Measurements from ENCODE around the gene ADAMTSL2.

ADAMTSL2 gene

DNA sequence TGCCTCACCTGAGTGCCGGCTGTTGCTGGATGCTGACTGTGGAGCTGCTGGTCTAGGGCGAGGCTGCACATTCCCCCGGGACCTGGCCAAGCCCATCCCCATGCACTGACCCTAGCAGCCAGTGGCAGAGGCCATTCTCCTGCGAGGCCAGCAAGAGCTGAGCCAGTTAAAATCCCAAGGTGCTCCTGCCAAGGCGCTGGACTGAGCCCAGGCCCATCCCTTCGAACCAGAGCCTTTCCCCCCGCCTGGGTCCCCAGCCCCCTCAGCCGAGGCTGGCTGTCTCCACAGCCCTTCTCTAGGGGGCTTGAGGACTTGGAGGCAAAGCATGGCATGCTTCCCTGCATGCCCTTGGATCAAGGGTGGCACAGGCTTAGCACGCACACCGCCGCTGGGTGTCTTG, 1.6 kb downstream of the ADAMTSL2 start:
- no peak for DNase-seq

DNA sequence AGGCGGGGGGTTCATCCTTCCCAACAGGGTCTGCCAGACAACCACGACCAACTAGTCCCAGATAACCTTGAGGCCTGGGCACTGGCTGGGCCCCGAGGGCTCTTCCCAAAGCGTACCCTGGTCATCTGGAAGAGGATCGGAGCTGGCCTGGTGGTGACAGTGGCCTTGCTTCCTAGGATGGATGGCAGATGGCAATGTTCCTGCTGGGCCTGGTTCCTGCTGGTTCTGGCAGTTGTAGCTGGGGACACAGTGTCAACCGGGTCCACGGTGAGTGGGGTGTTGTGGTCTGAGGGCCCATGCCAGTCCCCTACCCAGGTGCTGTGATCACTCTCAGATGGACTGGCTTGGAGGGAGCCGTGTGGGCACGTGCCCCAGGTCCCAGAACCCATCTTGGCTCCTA, 2.0 kb downstream of the ADAMTSL2 start:
- DNase-seq, result no peak

DNA sequence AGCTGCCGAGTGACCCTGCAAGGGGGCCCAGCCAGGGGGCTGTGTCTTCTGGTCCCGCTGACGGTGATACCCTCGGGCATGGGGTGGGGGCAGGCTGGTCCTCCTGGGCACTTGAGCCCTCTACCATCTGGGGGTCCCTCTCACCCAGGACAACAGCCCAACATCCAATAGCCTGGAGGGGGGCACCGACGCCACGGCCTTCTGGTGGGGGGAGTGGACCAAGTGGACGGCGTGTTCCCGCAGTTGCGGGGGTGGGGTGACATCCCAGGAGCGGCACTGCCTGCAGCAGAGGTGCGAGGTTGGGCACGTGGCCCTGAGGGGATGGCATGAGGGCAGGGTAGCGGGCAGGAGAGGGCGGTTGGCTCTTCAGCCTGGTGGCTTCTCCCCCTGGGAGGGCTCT, 2.8 kb downstream of the ADAMTSL2 start:
- no peak for DNase-seq

DNA sequence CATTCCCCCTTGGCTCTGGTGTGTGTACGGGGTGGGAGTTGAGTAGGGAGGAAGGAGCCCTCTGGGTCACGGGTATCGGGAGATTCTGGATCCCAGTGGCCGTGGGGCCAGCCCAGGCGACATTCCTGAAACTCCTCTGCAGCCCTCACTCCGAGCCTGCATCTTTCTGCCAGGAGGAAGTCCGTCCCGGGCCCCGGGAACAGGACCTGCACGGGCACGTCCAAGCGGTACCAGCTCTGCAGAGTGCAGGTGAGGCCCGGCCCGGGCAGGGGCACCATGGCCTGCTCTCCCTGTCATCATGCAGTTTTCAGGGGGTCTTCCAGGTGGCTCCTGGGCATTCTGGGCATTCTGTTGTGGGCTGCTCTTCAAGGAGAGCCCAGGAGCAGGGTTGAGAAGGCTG, 3.7 kb downstream of the ADAMTSL2 start:
- DNase-seq, result no peak

DNA sequence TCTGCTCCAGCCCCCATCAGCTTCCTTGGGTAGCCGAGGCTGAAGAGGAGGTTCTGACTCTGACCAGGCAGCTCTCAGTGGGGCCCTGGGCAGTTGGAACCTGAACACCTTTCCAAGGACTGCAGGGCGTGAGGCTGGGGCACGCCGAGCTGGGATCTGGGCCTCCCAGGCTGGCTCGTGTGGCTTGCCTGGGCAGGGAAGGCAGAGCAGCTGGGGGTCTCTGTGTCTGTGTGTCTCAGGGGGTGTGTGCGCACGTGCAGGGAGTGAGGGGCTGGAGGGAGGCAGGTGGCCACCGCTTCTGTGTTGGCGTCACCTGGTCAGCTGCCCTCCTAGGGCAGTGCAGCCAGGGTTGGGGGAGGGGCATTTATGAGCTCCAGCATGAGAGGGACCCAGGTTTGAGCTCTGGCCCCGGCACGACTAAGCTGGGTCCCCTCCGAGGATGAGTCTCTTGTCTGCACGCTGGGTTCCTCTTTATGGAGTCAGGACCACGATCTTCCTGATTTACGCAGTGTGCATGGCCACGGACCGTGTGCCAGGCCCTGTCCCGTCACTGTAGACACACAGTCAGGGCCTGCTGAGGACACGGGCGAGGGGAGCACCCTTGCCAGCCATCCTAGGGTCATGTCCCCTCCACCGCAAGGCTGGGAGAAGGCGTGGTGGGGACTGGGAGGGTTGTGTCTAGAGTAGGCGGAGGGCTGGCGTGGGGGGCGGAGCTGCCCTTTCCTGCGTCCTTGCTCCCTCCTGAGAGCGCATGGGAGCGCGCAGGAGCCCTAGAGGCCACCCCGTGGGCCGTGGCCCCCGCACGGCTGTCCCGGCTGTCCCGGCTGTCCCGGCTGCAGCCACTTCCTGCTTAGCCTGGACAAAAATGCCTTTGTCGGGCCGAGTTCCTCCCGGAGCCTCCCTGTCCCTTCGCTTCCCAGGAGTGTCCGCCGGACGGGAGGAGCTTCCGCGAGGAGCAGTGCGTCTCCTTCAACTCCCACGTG, 4.6 kb downstream of the ADAMTSL2 start:
- no peak for DNase-seq

DNA sequence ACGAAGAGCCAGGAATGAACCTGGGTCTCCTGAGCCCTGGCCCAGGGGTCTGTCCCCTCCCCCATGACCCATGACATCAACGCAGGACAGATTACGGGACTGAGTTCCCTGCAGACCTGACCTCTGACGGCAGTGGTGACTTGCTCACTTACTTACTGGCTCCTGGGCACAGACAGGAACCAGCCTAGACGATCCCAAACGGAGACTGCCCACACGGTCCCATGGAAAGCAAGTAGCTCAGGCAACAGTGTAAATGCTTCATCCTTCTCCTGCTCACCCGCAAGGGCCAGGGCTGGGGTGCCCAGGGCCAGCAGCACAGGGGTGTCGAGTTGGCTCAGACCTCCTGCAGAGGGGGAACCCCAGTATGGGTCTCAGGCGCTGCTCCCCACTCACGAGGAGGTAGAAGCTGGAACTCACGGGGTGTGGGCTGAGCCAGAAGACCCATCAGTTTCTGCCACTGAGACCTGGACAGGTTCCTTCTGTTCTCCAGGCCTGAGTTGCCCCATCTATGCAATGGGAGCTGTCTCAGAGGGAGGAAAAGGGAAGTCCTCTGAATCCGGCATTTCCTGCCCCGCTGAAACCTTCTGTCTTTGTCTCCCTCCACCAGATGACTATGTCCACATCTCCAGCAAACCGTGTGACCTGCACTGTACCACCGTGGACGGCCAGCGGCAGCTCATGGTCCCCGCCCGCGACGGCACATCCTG, 5.6 kb downstream of the ADAMTSL2 start:
- DNase-seq, result no peak

DNA sequence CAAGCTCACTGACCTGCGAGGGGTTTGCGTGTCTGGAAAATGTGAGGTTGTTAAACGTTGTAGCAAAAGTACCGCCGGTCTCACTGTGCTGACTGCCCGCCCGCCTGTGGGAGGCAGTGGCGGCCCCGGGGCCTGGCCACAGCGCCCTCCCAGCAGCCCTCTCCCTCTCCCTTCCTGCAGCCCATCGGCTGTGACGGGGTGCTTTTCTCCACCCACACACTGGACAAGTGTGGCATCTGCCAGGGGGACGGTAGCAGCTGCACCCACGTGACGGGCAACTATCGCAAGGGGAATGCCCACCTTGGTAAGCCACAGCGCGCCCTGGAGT, 6.2 kb downstream of the ADAMTSL2 start:
- DNase-seq, result no peak

DNA sequence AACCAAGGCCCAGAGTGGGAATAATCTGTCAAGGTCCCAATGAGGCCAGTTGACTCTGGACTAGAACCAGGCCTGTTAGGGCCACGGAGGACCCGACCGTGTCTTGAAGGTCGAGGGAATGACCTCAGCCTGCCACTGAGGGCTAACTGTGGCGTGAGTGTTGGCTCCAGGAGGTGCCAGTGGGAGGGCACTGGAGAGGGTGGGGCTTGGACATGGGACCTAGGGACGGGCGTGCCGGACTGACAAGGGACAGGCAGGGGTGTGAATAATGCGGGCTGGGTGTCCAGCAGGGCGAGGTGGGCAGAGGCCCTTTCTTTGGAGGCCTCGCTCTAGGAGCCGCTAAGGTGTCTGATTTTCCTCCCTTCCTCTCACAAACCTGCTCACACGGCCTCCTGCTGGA, 7.5 kb downstream of the ADAMTSL2 start:
- no peak for DNase-seq

DNA sequence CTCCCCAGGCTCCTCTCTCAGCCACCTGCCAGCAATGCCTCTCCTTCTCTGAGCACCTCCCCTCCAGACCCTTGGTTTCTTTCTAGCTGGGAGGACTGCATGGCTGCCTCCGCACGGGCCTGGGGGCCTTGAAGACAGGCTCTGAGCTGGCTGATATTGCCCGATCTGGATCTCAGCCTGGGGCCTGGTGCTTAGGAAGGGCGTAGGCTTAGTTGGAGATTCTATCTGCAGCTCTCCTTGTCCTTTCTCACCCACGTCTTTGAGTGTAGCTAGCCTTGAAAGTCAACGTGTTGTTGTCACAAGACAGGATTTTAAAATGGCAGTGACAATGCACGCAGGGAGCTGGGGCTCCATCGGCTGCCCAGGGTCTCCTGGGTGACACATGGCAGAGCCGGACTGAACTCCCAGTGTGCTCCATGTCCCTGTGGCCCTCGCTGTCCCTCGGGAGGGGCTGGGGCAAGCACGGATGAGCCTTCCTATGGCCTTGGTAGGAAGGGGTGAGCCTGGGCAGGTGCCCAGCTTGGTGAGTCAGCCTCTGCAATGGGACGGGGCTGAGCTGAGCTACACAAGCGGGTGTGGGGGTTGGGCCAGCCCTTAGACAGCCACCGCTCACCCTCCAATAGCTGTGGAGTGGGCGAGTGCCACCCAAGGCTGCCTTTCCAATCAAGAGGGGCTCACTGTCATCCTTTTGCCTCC, 9.4 kb downstream of the ADAMTSL2 start:
- DNase-seq, result no peak

DNA sequence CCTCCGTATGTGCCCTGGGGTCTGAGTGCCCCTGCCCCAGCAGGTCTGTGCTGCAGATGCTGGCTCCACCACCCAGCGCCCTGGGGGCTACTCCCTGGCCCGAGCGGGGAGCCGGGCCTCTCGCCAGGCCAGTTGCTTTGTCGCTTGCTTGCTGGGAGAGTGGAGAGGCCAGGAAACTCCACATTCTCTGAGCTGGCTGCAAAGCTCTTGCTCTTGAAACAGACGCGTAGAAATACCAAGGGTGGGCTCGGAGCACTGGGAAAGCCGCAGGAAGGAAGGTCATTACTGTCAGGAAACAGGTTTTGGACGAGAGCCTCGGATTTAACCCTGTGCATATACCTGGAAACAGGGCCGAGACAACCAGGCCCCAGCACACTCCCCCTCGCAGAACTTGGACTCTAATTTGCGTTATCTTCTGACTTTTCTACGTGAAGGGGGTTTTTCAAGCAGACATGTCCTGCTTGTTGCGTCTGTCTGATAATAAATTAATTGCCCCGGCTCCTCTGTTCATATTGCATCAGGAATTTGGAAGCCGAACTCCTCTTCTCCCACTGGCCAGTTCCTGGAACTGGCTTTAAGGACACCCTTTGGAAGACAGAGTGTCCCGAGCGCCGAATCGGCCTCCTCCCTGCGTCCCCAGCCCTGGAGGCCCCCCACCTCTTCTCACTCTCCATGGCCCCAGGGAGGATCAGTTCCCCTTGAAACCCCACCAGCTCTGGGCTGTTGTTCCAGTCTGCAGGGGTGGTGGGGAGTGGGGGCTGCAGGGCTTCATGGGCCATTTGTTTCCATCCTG, 11.2 kb downstream of the ADAMTSL2 start:
- DNase-seq, result no peak

DNA sequence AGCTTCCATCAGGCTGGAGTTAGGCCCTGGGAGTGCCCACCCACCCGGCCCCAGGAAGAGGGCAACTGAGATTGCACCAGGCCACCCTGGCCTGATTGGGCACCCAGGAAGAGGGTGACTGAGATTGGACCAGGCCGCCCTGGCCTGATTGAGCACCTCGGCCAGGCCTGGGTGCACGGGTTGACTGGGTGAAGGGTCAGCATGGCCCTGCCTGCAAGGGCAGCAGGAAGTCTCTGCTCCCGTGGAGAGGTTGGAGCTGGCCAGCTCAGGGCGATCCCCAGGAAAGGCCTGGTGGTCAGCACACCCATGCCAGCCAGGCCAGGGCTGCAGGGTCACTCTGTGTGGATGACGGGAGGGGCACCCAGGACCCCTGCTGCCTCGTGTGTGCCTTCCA, 11.8 kb downstream of the ADAMTSL2 start:
- no peak for DNase-seq

DNA sequence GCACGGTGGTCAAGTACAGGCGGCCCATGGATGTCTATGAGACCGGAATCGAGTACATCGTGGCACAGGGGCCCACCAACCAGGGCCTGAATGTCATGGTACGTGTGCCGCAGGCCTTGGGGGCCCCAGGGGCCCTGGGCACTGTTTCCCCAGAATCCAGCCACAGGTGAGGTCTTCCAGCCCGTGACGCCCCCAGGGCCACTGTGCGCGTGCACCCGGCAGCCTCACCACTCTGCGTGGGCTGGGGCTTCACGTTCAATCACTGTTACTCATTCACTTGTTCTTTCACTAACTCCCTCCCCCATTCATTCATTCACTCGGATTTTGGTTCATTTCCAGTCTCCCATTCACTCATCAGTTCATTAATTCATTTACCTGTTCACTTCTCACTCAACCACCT, 12.6 kb downstream of the ADAMTSL2 start:
- DNase-seq, result no peak

DNA sequence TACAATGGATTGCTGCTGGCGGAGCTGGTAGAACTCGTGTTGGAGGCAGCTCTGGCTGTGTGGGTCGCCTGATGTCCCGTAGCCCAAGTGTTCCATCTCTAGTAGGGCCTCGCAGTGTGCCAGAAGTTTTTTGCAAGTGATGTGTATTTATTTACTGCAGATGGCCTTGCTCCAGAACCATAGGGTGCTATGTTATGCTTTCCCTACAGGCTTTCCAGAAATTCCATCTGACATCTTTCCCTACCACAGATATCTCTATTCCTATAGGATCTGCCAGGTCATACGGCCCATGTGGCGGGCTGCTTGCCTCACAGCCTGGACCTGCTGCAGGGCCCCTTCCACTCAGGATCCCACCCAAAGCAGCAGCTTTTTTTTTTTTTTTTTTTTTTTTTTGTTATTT, 16.9 kb downstream of the ADAMTSL2 start:
- no peak for DNase-seq

DNA sequence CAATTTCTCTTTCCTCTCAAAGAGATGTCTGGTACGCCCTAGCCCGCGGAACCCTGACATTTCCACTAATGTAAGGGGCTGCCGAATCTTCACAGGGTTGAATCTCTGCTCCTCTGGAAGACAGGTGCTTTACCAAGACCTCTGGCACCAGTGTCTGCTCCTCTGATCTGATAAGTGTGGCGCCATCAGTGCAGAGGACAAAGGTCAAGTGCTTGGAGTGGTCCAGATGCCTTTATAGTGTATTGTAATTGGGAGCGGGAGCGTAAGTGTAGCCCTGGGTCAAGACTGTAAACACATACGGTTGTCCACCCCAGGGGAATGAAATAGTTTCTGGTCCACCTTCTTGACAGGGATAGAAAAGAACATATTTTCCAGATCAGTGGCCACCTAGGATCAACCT, 17.7 kb downstream of the ADAMTSL2 start:
- no peak for DNase-seq

DNA sequence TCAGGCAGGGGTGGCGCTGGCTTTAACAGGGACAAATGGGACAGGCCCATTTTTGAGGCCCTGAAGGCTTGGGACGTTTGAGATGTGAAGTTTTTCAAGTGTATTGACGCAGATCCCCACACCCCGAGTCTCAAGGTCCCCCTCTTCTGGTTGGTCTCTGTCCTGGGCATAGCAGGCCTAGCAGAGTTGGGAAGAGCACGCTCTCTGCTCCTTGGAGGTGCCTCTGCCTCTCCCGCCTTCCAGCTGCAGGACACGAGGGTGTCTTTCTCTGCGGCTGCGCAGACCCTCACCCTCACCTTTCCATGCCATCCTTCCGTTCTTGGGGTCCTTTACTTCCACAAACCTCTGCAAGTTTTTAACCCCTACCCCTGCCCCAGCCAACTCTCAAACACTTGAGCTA, 18.6 kb downstream of the ADAMTSL2 start:
- DNase-seq, result no peak

DNA sequence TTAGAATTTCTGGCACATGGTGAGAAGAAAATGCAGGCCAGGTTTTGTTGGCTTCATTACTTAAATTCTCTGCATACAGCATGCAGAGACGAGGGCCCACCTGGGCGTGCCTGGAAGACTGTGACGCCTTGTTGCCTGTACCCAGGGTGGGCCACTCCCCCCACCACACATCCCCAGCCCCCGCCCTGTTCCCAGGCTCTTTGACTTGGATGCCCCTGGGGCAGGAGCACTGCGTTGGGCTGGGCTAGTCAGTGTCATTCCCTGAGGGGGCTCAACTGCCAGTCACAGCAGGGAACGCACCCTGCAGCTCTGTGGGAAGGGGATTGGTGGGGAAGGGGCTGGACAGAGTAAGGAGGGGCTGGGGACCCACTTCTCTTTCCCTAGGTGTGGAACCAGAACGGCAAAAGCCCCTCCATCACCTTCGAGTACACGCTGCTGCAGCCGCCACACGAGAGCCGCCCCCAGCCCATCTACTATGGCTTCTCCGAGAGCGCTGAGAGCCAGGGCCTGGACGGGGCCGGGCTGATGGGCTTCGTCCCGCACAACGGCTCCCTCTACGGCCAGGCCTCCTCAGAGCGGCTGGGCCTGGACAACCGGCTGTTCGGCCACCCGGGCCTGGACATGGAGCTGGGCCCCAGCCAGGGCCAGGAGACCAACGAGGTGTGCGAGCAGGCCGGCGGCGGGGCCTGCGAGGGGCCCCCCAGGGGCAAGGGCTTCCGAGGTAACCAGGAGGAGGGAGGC, 19.6 kb downstream of the ADAMTSL2 start:
- DNase-seq, result no peak

DNA sequence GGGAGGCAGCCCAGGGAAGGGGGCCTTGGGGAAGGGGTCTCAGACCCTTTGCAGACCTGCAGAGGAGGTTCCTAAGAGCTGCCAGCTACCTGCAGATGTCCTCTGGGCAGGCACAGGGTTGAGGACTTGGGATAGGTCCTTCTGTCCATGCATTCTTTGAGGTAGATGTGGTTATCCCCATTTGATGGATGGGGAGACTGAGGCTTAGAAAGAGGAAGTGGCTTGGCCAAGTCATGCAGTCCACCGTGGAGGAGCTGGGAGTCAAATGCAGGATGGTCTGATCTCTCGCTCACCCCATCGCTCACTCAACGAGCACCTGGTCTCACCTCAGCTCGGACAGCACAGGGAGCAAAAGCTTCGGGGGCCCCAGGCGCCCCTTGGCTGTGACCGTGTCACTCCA, 20.2 kb downstream of the ADAMTSL2 start:
- no peak for DNase-seq

DNA sequence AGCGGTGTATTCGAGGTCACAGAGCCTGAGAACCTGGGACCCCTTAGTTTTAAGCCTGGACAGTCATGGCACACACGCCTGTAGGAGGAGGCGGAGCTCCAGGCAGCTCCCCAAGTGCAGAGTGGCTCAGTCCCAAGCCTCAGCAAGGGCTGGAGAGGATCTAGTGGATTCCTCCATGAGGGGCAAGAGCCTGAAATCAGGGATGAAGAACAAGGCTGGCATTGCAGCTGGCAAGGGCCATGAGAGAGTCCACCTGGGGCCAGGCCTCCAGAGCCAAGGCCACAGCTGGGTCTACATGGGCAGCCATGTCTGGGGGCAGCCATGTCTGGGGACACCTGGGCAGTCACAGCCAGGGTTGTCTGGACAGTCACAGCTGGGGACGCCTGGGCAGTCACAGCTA, 21.9 kb downstream of the ADAMTSL2 start:
- DNase-seq, result no peak

DNA sequence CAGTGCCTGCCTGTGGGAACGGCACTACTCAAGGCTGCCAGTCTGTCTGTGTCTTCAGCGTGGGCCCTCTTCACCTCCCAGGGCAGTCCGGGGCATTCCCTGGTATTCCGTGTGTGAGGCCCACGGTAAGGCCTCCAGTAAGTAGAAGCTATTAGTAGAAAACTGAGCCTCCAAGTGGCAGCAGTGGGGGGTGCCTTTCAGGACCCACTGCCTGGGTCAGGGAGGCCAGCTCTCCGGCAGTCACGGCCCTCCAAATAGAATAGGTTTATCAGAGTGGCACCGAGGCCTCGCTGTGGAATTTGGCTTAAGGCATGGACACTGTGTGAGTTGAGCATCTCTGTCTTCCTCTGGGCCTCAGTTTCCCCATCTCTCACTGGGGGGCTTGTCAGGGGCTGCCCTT, 23.1 kb downstream of the ADAMTSL2 start:
- DNase-seq, result no peak

DNA sequence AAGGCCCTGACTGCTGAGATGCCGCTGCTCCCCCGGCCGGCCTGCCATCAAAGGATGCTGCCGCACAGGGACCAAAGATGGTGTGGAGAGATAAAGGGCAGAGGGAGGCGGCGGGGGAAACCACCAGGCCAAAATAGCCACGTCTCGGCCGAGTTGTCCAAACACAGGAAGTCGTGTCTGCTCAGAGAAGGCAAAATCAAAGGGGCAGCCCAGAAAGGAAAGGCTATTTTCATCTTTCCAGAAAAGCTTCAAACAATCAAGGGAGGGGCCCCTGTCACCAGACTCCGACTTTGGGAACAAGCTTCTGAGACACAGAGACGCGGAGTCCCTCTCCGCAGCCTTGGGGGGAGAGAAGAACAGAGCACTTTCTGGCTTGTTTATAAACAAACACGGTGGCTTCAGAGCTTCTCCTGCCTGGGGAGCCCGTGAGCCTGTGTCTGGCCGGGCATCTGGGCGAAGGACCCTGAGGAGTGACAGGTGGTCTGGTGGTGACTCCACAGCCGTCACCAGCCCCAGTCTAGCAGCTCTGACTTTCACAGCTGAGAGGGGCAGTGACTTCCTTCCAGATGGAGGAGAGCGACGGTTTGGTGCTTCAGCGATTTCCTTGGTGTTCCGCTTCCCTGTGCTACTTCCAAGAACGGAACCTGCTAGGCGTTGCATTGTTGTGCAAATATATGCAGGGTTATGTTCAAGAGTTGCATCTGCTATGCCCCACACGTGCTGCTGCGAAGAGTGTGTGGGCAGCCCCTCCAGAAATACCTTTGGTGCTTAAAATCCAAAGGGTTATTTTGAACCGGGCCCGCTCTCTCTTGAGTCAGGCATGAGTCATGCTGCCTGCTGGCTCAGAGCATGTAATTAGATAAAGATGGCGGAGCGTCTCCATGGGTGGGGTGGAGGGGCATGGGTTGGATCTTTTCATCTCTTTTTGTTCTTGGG, 24.0 kb downstream of the ADAMTSL2 start:
- no peak for DNase-seq

DNA sequence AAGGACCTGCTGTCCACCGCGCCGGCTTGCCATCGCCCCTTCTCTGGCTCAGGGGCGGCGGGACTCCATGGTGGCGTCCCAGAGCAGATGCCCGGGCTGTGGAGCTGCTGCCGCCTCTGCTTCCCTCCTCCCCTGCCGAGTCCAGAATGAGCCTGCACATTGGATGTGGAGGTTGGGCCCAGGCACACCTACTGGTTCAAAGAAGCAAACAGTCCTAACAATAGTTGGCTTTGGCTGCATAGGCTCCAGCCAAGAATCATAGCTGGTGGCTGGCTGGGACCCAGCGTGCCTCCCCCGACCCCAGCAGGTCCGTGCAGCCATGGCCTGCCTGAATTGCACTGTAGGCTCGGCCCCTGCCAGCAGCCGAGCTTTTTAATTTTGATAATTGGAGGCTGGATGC, 25.8 kb downstream of the ADAMTSL2 start:
- no peak for DNase-seq
